ENCODE results near the gene TBCEL. TPM values are rescaled to one million over a fixed set of nuclear protein-coding genes. Genes with fewer than 3 reads are reported as not detected.

The TBCEL gene
- total RNA-seq, 1 experiment from 2014 or later: 23.2 TPM

DNA sequence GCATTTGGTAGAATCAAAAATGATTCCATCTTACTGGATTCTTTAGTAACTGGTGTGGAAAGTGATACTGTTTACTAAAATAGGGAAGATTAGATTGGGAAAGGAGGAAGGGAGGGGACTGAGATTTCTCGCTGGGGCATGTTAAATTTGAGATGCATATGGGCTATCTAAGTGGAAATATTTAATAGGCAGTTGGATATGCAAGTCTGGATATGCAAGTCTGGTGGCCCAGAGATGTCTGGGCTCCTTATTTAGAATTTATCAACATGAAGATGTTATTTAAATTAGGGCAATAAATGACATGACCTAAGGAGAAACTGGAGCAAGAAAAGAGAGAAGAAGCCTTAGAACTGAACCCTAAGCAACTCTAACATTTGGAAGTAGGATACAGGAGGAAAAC is 17.0 kb upstream of the TBCEL start:
- intact Hi-C loops (cut with micrococcal nuclease; ENCODE audit: unreplicated experiment): no loop called here
- Histone ChIP-seq H3K27me3 (ENCODE audit: control insufficient read depth, insufficient read depth, low read length) (peaks cover 17% of the 10 kb centered on the region; the same call in 1 of the 2 replicates), H3K4me1 (ENCODE audit: control insufficient read depth, insufficient read depth, low read length) (no peaks in the 10 kb centered on the region), H3K9me3 (ENCODE audit: control insufficient read depth, insufficient read depth, low read depth, low read length) (no peaks in the 10 kb centered on the region), H3K36me3 (ENCODE audit: control insufficient read depth, insufficient read depth, low read length) (no peaks in the 10 kb centered on the region), H3K4me3 (ENCODE audit: low read depth in 2 of 2, low read length in 2 of 2) (no peak overlapping the region), H3K27ac (ENCODE audit: low read length) (no peak overlapping the region)
- no peak for TF ChIP-seq POLR2AphosphoS5 (IDR thresholded peaks at IDR 0.05; ENCODE audit: low read depth, low read length)
- no peak for TF ChIP-seq SIN3A (IDR thresholded peaks at IDR 0.05; ENCODE audit: borderline replicate concordance, insufficient read depth, low read depth, low read length)
- no peak for TF ChIP-seq TCF7L2 (IDR thresholded peaks at IDR 0.05; ENCODE audit: low read depth, low read length)
- TF ChIP-seq, protein P1, sequence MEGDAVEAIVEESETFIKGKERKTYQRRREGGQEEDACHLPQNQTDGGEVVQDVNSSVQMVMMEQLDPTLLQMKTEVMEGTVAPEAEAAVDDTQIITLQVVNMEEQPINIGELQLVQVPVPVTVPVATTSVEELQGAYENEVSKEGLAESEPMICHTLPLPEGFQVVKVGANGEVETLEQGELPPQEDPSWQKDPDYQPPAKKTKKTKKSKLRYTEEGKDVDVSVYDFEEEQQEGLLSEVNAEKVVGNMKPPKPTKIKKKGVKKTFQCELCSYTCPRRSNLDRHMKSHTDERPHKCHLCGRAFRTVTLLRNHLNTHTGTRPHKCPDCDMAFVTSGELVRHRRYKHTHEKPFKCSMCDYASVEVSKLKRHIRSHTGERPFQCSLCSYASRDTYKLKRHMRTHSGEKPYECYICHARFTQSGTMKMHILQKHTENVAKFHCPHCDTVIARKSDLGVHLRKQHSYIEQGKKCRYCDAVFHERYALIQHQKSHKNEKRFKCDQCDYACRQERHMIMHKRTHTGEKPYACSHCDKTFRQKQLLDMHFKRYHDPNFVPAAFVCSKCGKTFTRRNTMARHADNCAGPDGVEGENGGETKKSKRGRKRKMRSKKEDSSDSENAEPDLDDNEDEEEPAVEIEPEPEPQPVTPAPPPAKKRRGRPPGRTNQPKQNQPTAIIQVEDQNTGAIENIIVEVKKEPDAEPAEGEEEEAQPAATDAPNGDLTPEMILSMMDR (IDR thresholded peaks at IDR 0.05): no peak
- TF ChIP-seq, protein P2, sequence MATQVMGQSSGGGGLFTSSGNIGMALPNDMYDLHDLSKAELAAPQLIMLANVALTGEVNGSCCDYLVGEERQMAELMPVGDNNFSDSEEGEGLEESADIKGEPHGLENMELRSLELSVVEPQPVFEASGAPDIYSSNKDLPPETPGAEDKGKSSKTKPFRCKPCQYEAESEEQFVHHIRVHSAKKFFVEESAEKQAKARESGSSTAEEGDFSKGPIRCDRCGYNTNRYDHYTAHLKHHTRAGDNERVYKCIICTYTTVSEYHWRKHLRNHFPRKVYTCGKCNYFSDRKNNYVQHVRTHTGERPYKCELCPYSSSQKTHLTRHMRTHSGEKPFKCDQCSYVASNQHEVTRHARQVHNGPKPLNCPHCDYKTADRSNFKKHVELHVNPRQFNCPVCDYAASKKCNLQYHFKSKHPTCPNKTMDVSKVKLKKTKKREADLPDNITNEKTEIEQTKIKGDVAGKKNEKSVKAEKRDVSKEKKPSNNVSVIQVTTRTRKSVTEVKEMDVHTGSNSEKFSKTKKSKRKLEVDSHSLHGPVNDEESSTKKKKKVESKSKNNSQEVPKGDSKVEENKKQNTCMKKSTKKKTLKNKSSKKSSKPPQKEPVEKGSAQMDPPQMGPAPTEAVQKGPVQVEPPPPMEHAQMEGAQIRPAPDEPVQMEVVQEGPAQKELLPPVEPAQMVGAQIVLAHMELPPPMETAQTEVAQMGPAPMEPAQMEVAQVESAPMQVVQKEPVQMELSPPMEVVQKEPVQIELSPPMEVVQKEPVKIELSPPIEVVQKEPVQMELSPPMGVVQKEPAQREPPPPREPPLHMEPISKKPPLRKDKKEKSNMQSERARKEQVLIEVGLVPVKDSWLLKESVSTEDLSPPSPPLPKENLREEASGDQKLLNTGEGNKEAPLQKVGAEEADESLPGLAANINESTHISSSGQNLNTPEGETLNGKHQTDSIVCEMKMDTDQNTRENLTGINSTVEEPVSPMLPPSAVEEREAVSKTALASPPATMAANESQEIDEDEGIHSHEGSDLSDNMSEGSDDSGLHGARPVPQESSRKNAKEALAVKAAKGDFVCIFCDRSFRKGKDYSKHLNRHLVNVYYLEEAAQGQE (IDR thresholded peaks at IDR 0.05; ENCODE audit: insufficient read depth in 1 of 2, low read depth in 2 of 2, low read length in 1 of 2): no peak
- CTCF ChIA-PET: no interaction called here
- ATAC-seq: no peak
- in situ Hi-C loops (cut with HindIII; ENCODE audit: low pct_unique_long_range_greater_than_20kb, low sequenced_read_pairs): no loop called here
- no peak for DNase-seq (ENCODE audit: low read depth, low spot score)
- POLR2A ChIA-PET: no interaction called here
- BruUV-seq (replicated peaks): no TSS peak

DNA sequence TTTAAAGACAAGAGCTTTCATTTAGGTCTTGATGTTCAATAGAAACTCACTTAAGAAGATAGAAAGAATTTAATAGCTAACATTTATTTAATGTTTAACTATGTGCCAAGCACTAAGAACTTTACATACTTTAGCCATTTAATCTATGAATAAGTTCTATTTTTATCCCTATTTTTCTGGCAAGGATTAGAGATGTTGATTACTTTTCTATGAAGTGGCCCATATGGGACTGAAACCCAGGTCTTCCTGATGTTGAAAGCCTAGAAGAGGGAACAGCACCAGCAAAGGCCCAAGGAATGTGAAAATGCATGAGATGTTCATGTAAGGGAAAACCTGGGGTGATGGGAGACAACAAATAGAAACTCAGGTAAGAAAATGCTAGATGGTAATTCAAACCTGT is 15.4 kb upstream of the TBCEL start:
- ATAC-seq (no peak), DNase-seq (ENCODE audit: low read depth, low spot score) (no peak)
- H3K27ac ChIP-seq (ENCODE audit: low read length): no peak overlapping the region
- H3K27me3 ChIP-seq (ENCODE audit: control insufficient read depth, insufficient read depth, low read length): peaks cover 13% of the 10 kb centered on the region; the same call in 1 of the 2 replicates
- no peaks in the 10 kb centered on the region for H3K9me3 ChIP-seq (ENCODE audit: control insufficient read depth, insufficient read depth, low read depth, low read length)
- CTCF ChIA-PET: no interaction called here
- TF ChIP-seq POLR2AphosphoS5 (IDR thresholded peaks at IDR 0.05; ENCODE audit: low read depth, low read length) (no peak), SIN3A (IDR thresholded peaks at IDR 0.05; ENCODE audit: borderline replicate concordance, insufficient read depth, low read depth, low read length) (no peak), TCF7L2 (IDR thresholded peaks at IDR 0.05; ENCODE audit: low read depth, low read length) (no peak)
- TF ChIP-seq, protein P2 (IDR thresholded peaks at IDR 0.05; ENCODE audit: insufficient read depth in 1 of 2, low read depth in 2 of 2, low read length in 1 of 2): no peak
- TF ChIP-seq, protein P1 (IDR thresholded peaks at IDR 0.05): no peak
- no peaks in the 10 kb centered on the region for H3K4me1 ChIP-seq (ENCODE audit: control insufficient read depth, insufficient read depth, low read length)
- in situ Hi-C loops (cut with HindIII; ENCODE audit: low pct_unique_long_range_greater_than_20kb, low sequenced_read_pairs) (no loop called here), intact Hi-C loops (cut with micrococcal nuclease; ENCODE audit: unreplicated experiment) (no loop called here)
- BruUV-seq (replicated peaks): no TSS peak
- H3K36me3 ChIP-seq (ENCODE audit: control insufficient read depth, insufficient read depth, low read length): no peaks in the 10 kb centered on the region
- POLR2A ChIA-PET: no interaction called here
- H3K4me3 ChIP-seq (ENCODE audit: low read depth in 2 of 2, low read length in 2 of 2): no peak overlapping the region

Measured in Panc1 (cell line).